OCI-LY3 (cell line): ENCODE data around the gene COMMD3.

Source experiments
- H2AFZ ChIP-seq: fragments of 200-600, 300-600 bp; shearing (Covaris generic); 2 replicates; pipeline ENCODE4 v1.6.0; 2014; ENCODE audit warnings: antibody characterized with exemption, low read depth, low read length
- H3K27ac ChIP-seq: fragments of 200-600, 300-600 bp; sonication (generic); 2 replicates; pipeline ENCODE4 v1.5.1; 2014; ENCODE audit warnings: mild to moderate bottlenecking, low read length, moderate library complexity, mixed read lengths
- H3K27me3 ChIP-seq: fragments of 200-600, 300-600 bp; sonication (generic); 2 replicates; pipeline ENCODE4 v1.6.1; 2014; ENCODE audit warnings: low read depth, low read length, mixed read lengths
- H3K36me3 ChIP-seq: fragments of 200-600, 300-600 bp; sonication (generic); replicated peaks from 2 replicates; pipeline ENCODE3; 2014; ENCODE audit warnings: low read depth, low read length, mixed read lengths
- H3K4me1 ChIP-seq: fragments of 300-600, 200-600 bp; sonication (generic); 2 replicates; pipeline ENCODE4 v1.6.1; 2014; ENCODE audit warnings: low read length, mixed read lengths
- H3K4me2 ChIP-seq: fragments of 200-600, 300-600 bp; sonication (generic); 2 replicates; pipeline ENCODE4 v1.6.1; 2014; ENCODE audit warnings: low read length, mixed read lengths
- H3K4me3 ChIP-seq: fragments of 300-600, 200-600 bp; sonication (generic); 2 replicates; pipeline ENCODE4 v1.5.1; 2014; ENCODE audit warnings: antibody characterized with exemption, mild to moderate bottlenecking, low read length, moderate library complexity
- H3K79me2 ChIP-seq: fragments of 300-600, 200-600 bp; shearing (Covaris generic); 2 replicates; pipeline ENCODE4 v1.6.1; 2014; ENCODE audit warnings: mild to moderate bottlenecking, low read length, mixed read lengths
- H3K9ac ChIP-seq: fragments of 300-600, 200-600 bp; shearing (Covaris generic); 2 replicates; pipeline ENCODE4 v1.6.0; 2014; ENCODE audit warnings: mild to moderate bottlenecking, low read length, moderate library complexity
- H3K9me3 ChIP-seq: fragments of 200-600, 300-600 bp; shearing (Covaris generic); 2 replicates; pipeline ENCODE4 v1.6.1; 2014; ENCODE audit warnings: low read length, mixed read lengths; ENCODE audit not compliant: insufficient read depth
- H4K20me1 ChIP-seq: fragments of 200-600, 300-600 bp; sonication (generic); 2 replicates; pipeline ENCODE4 v1.6.1; 2016; ENCODE audit warnings: low read length, mixed read lengths; ENCODE audit not compliant: insufficient read depth
- CTCF ChIP-seq: fragments of 200-600, 300-600 bp; sonication (generic); IDR thresholded peaks from 2 replicates; pipeline ENCODE4 v1.5.1; 2014; ENCODE audit warnings: antibody characterized with exemption, low read length, low read depth
- EZH2phosphoT487 ChIP-seq: fragments of 200-600 bp; shearing (Covaris generic); IDR thresholded peaks from 2 replicates; pipeline ENCODE4 v1.6.1; 2018; ENCODE audit warnings: antibody characterized with exemption, mixed run types, low read depth

COMMD3 gene

GRCh38 chr10:22319547-22319979, 3.4 kb downstream of the COMMD3 start:
- H3K4me1 ChIP-seq = peaks cover 37% of the 10 kb centered on the region
- H2AFZ ChIP-seq = no peak overlapping the region
- no peak for TF ChIP-seq EZH2phosphoT487
- no peak for TF ChIP-seq CTCF
- peak overlapping the region; percentile 63 for H3K9ac ChIP-seq
- peaks cover 32% of the 10 kb centered on the region for H3K79me2 ChIP-seq
- H3K27ac ChIP-seq = no peak overlapping the region
- peak overlapping the region; percentile 97 for H3K4me2 ChIP-seq
- H4K20me1 ChIP-seq = peaks cover 10% of the 10 kb centered on the region; the same call in 1 of the 2 replicates
- H3K36me3 ChIP-seq = no peaks in the 10 kb centered on the region
- H3K4me3 ChIP-seq = peak overlapping the region; percentile 86
- H3K27me3 ChIP-seq = peaks cover 37% of the 10 kb centered on the region
- H3K9me3 ChIP-seq = no peaks in the 10 kb centered on the region

- peak overlapping the region; percentile 97 for H3K4me2 ChIP-seq
- peaks cover 36% of the 10 kb centered on the region for H3K4me1 ChIP-seq
- no peak for TF ChIP-seq EZH2phosphoT487
- TF ChIP-seq CTCF = no peak
- no peak overlapping the region for H3K27ac ChIP-seq
- H3K4me3 ChIP-seq = peak overlapping the region; percentile 86
- no peaks in the 10 kb centered on the region for H3K9me3 ChIP-seq
- H3K79me2 ChIP-seq = peaks cover 37% of the 10 kb centered on the region
- peak overlapping the region; percentile 63 for H3K9ac ChIP-seq
- H2AFZ ChIP-seq = no peak overlapping the region
- H3K36me3 ChIP-seq = no peaks in the 10 kb centered on the region
- peaks cover 41% of the 10 kb centered on the region for H3K27me3 ChIP-seq
- peaks cover 14% of the 10 kb centered on the region; the same call in 1 of the 2 replicates for H4K20me1 ChIP-seq
Measured at GRCh38 chr10:22319980-22320558, 3.9 kb downstream of the COMMD3 start.

- H3K36me3 ChIP-seq = no peaks in the 10 kb centered on the region
Measured at GRCh38 chr10:22320591-22321155, 4.5 kb downstream of the COMMD3 start, which contains the start of gene BMI1. TSS of gene BMI1 (plus strand) at chr10:22321099. CDS start at chr10:22326450, 5,351 bp downstream.

More at GRCh38 chr10:22320591-22321155, 4.5 kb downstream of the COMMD3 start, which contains the start of gene BMI1:
- peak within 1 kb of the TSS; percentile 77; the same call in 1 of the 2 replicates for H2AFZ ChIP-seq
- H4K20me1 ChIP-seq = peaks cover 14% of the 10 kb centered on the region; the same call in 1 of the 2 replicates
- no peak for TF ChIP-seq EZH2phosphoT487
- TF ChIP-seq CTCF = no peak
- H3K4me3 ChIP-seq = peak within 1 kb of the TSS; percentile 98
- H3K4me1 ChIP-seq = peaks cover 33% of the 10 kb centered on the region
- H3K9ac ChIP-seq = peak within 1 kb of the TSS; percentile 92
- H3K79me2 ChIP-seq = peaks cover 39% of the 10 kb centered on the region
- H3K9me3 ChIP-seq = no peaks in the 10 kb centered on the region
- peaks cover 41% of the 10 kb centered on the region for H3K27me3 ChIP-seq
- H3K27ac ChIP-seq = peak within 1 kb of the TSS; percentile 42
- peak within 1 kb of the TSS; percentile 97 for H3K4me2 ChIP-seq
